A549 (cell line): ENCODE measurements around the gene XPO4.

Experiments used
- EP300 ChIP-seq, 2 experiments: fragments of >200 bp; sonication (Bioruptor Twin); formaldehyde crosslinking; IDR thresholded peaks; 2 replicates in 1 of 2; 3 replicates in 1 of 2; pipeline ENCODE4 v1.6.1; 2016 to 2017
- JUNB ChIP-seq: fragments of >200 bp; sonication (Bioruptor Twin); formaldehyde crosslinking; IDR thresholded peaks from 2 replicates; pipeline ENCODE4 v1.6.1; 2016
- POLR2A ChIP-seq: IDR thresholded peaks from 2 replicates; pipeline ENCODE4 v1.6.1; 2012; ENCODE audit warnings: mild to moderate bottlenecking, low read length
- TF ChIP-seq, protein P1 (sequence below): fragments of >200 bp; sonication (Bioruptor Twin); formaldehyde crosslinking; IDR thresholded peaks from 3 replicates; pipeline ENCODE4 v1.5.1; 2016
- TF ChIP-seq, protein P2 (sequence below): IDR thresholded peaks from 2 replicates; pipeline ENCODE4 v1.6.1; 2012; ENCODE audit warnings: low read depth, borderline replicate concordance
- TF ChIP-seq, protein P3 (sequence below): fragments of 250-450 bp; sonication (Bioruptor Pico); IDR thresholded peaks from 2 replicates; pipeline ENCODE4 v1.5.0; 2021; ENCODE audit warnings: mild to moderate bottlenecking, moderate library complexity, borderline replicate concordance

DNA sequence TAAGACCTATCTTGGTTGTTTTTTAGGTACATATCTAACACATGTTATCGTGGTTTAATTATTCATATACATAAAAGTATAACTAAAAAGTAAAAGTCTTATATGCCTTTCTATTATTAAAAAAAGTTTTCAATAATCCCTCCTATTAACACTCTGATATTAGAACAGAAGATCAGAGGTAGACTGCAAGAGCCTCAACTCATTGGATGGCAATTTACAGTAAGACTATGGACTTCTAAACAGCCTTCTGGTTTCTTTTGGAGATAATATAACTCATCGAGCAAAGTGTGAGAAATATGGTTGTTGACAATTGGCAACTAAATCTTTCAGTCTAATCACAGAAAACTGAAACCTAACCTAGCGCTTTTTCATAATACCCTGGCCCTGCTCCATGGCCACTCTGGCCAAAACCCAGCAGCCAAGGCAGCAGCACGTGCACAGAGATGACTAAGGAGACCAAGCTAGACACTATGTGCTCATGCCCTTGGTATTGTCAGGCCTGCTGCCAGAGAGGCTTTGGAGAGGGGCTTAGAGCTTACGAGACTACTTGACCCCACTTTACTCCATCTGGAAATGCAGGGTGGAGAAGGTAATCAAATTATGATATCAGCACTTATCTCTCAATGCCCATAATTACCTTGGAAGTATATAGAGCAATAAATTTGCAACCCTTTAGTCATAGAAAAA is 88.2 kb downstream of the XPO4 start:
- TF ChIP-seq, protein P1, sequence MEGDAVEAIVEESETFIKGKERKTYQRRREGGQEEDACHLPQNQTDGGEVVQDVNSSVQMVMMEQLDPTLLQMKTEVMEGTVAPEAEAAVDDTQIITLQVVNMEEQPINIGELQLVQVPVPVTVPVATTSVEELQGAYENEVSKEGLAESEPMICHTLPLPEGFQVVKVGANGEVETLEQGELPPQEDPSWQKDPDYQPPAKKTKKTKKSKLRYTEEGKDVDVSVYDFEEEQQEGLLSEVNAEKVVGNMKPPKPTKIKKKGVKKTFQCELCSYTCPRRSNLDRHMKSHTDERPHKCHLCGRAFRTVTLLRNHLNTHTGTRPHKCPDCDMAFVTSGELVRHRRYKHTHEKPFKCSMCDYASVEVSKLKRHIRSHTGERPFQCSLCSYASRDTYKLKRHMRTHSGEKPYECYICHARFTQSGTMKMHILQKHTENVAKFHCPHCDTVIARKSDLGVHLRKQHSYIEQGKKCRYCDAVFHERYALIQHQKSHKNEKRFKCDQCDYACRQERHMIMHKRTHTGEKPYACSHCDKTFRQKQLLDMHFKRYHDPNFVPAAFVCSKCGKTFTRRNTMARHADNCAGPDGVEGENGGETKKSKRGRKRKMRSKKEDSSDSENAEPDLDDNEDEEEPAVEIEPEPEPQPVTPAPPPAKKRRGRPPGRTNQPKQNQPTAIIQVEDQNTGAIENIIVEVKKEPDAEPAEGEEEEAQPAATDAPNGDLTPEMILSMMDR, result no peak
- no peak for TF ChIP-seq EP300 (IDR thresholded peaks at IDR 0.05)
- TF ChIP-seq POLR2A, result no peak
- TF ChIP-seq, protein P2, sequence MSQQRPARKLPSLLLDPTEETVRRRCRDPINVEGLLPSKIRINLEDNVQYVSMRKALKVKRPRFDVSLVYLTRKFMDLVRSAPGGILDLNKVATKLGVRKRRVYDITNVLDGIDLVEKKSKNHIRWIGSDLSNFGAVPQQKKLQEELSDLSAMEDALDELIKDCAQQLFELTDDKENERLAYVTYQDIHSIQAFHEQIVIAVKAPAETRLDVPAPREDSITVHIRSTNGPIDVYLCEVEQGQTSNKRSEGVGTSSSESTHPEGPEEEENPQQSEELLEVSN, result no peak
- TF ChIP-seq JUNB, result no peak
- TF ChIP-seq, protein P3, sequence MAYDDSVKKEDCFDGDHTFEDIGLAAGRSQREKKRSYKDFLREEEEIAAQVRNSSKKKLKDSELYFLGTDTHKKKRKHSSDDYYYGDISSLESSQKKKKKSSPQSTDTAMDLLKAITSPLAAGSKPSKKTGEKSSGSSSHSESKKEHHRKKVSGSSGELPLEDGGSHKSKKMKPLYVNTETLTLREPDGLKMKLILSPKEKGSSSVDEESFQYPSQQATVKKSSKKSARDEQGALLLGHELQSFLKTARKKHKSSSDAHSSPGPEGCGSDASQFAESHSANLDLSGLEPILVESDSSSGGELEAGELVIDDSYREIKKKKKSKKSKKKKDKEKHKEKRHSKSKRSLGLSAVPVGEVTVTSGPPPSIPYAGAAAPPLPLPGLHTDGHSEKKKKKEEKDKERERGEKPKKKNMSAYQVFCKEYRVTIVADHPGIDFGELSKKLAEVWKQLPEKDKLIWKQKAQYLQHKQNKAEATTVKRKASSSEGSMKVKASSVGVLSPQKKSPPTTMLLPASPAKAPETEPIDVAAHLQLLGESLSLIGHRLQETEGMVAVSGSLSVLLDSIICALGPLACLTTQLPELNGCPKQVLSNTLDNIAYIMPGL (CRISPR knock-in tag), result no peak
